ENCODE results near the gene MIEF1. TPM values are rescaled to one million over a fixed set of nuclear protein-coding genes. Genes with fewer than 3 reads are reported as not detected.

MIEF1 gene
- total RNA-seq, 1 donor from 2014 or later: 27.7 TPM

GRCh38 chr22:39513791-39514190, 11.7 kb downstream of the MIEF1 start:
- Histone ChIP-seq H3K36me3 (peaks cover 77% of the 10 kb centered on the region), H3K27ac (no peak overlapping the region), H3K27me3 (ENCODE audit: low read depth) (no peaks in the 10 kb centered on the region), H3K9me3 (no peaks in the 10 kb centered on the region), H3K4me1 (peaks cover 6% of the 10 kb centered on the region), H3K4me3 (no peak overlapping the region)
- ATAC-seq: no peak
- TF ChIP-seq, protein P1, sequence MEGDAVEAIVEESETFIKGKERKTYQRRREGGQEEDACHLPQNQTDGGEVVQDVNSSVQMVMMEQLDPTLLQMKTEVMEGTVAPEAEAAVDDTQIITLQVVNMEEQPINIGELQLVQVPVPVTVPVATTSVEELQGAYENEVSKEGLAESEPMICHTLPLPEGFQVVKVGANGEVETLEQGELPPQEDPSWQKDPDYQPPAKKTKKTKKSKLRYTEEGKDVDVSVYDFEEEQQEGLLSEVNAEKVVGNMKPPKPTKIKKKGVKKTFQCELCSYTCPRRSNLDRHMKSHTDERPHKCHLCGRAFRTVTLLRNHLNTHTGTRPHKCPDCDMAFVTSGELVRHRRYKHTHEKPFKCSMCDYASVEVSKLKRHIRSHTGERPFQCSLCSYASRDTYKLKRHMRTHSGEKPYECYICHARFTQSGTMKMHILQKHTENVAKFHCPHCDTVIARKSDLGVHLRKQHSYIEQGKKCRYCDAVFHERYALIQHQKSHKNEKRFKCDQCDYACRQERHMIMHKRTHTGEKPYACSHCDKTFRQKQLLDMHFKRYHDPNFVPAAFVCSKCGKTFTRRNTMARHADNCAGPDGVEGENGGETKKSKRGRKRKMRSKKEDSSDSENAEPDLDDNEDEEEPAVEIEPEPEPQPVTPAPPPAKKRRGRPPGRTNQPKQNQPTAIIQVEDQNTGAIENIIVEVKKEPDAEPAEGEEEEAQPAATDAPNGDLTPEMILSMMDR (IDR thresholded peaks at IDR 0.05): no peak
- DNase-seq: no peak
- intact Hi-C loops (cut with DNase I): no loop called here

DNA sequence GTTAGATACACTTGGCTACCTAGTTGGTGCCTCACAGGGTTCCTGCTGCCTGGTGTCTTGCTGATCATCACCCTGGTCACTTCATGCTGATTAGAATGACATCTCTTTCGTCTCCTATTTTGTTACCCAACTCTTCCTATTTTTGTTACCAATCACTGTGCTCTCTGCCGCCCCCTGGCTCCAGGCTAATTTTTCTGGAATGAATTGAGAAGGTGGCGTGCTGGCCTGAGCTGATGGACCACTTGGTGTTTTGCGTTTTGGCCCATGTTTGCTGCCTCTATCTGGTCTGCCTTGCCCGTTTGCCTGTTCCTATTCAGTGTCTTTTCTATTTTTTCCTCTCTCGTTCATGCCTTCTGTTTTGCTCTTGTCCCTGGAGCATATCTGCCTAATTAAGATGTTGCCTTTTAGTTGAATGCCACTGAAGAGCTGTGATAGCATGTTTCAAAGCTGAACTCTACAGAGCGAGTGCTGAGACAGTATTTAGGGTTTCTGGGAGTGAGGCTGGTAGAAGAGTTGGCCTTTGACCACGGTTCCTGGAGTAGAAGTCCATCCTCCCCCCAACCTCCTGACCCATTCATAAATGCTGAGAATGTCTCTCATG, 12.4 kb downstream of the MIEF1 start:
- peak; percentile 69 for DNase-seq
- Histone ChIP-seq H3K27me3 (ENCODE audit: low read depth) (no peaks in the 10 kb centered on the region), H3K4me1 (peaks cover 12% of the 10 kb centered on the region), H3K9me3 (no peaks in the 10 kb centered on the region), H3K36me3 (peaks cover 70% of the 10 kb centered on the region), H3K4me3 (no peak overlapping the region), H3K27ac (no peak overlapping the region)
- peak; percentile 28 to 49 for ATAC-seq
- intact Hi-C loops (cut with DNase I): no loop called here
- TF ChIP-seq, protein P1 (IDR thresholded peaks at IDR 0.05): peak; percentile 75

DNA sequence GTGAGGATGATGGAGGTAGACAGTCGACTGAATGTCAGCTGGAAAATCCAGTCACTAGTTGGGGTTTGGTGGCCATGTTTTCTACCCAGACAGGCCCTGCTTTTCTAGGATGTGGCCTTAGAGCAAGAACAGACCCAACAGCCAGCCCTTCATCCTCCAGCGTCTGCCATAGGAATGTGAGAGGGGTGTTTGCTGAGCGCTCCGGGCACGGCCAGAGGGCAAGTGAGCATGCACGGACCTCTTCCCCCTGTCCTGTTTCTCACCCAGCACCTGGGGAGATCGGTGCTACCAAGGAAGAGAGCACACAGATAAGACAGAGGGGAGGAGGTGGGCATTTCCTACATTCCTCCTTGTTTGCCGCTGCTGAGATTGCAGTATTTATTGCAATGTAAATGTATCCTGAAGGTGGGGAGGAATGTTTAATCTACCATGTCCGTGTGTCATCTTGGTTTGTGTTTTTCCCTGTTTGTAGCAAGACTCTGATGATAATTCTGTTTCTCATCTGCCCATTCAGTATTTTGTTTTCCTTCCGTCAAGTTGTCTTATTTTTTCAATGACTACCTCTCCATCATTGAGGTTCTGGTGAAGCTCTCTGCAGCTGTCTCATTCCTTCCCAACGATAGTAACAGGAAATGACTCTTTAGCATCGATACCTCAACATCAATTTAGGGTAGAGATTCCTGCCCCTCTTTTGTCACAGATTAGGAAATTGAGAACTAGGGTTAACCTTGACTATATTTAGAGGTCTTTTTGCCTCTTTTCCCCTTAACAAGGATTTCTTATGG, 13.4 kb downstream of the MIEF1 start:
- H3K4me3 ChIP-seq: no peak overlapping the region
- DNase-seq: peak; percentile 24
- TF ChIP-seq, protein P1 (IDR thresholded peaks at IDR 0.05): no peak

DNA sequence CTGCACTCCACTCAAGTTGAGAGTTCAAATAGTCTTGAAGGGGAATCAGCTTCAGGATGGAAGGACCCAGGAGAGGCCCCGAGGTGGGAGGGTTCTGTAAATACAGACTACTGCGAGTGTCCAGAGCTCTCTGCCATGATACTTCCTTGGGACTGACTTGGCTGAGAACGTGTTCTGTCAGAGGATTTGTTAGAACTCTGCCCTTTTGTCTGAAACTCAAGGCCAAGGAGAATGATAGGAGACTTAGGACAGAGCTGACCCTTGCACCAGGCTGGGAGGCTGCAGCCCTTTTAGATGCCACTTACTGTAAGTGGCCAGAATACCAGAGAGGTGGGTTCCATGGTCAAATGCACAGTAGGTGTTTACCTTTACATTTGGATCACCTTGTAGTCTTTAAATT, 15.4 kb downstream of the MIEF1 start:
- Histone ChIP-seq H3K27me3 (ENCODE audit: low read depth) (no peaks in the 10 kb centered on the region), H3K9me3 (no peaks in the 10 kb centered on the region), H3K4me1 (peaks cover 24% of the 10 kb centered on the region), H3K27ac (no peak overlapping the region), H3K4me3 (no peak overlapping the region), H3K36me3 (peaks cover 55% of the 10 kb centered on the region)
- TF ChIP-seq, protein P1 (IDR thresholded peaks at IDR 0.05): no peak
- intact Hi-C loops (cut with DNase I): no loop called here
- DNase-seq (peak; percentile 14), ATAC-seq (no peak)

More for the DNA sequence above, 13.4 kb downstream of the MIEF1 start:
- intact Hi-C loops (cut with DNase I): no loop called here
- no peak for ATAC-seq
- Histone ChIP-seq H3K9me3 (no peaks in the 10 kb centered on the region), H3K27ac (no peak overlapping the region), H3K27me3 (ENCODE audit: low read depth) (no peaks in the 10 kb centered on the region), H3K4me1 (peaks cover 12% of the 10 kb centered on the region), H3K36me3 (peaks cover 60% of the 10 kb centered on the region)

DNA sequence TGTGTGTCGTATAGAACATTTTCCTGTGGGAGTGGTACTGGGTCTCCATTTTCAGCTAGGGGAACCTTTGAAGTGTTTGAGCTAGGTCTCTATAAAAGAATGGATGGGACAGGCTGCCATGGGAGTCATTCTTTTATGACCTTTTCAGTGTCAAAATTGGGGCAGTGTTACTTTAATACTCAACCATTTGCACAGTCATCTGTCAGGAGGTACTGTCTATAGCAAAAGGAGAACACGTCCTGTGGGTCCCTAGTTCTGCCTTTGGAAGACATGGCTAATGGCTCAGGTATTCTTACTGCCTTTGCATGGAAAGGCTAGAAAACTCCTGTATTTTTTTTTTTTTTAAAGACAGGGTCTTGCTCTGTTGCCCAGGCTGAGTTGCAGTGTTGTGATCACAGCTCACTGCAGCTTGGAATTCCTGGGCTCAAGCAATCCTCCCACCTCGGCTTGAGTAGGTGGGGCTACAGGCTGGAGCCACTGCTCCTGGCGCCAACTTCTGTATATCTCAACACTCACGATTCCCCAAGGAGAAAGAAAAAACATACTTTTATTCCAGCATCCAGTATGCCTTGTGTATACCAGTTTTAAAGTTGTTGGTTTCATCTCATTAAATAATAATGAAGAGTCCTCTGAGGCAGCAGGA, 16.2 kb downstream of the MIEF1 start:
- Histone ChIP-seq H3K4me3 (no peak overlapping the region), H3K27ac (peak overlapping the region; percentile 100), H3K9me3 (no peaks in the 10 kb centered on the region), H3K4me1 (peaks cover 31% of the 10 kb centered on the region), H3K27me3 (ENCODE audit: low read depth) (no peaks in the 10 kb centered on the region), H3K36me3 (peaks cover 55% of the 10 kb centered on the region)
- intact Hi-C loops (cut with DNase I): no loop called here
- DNase-seq (peak; percentile 9), ATAC-seq (no peak)
- TF ChIP-seq, protein P1 (IDR thresholded peaks at IDR 0.05): no peak

Data from lower lobe of right lung (tissue), 2 donors.